HG02571 (cell line): ENCODE measurements around the gene IQSEC1.
A peak's percentile ranks its signal among the peaks of the same experiment; 100 is the strongest.

ENCODE experiments used
- ATAC-seq: cut with Tn5 transposase; IDR thresholded peaks from one replicate; pipeline ENCODE4 v1.9.1; 2021; ENCODE audit warnings: mild to moderate bottlenecking, moderate library complexity; ENCODE audit not compliant: unreplicated experiment

IQSEC1 gene

DNA sequence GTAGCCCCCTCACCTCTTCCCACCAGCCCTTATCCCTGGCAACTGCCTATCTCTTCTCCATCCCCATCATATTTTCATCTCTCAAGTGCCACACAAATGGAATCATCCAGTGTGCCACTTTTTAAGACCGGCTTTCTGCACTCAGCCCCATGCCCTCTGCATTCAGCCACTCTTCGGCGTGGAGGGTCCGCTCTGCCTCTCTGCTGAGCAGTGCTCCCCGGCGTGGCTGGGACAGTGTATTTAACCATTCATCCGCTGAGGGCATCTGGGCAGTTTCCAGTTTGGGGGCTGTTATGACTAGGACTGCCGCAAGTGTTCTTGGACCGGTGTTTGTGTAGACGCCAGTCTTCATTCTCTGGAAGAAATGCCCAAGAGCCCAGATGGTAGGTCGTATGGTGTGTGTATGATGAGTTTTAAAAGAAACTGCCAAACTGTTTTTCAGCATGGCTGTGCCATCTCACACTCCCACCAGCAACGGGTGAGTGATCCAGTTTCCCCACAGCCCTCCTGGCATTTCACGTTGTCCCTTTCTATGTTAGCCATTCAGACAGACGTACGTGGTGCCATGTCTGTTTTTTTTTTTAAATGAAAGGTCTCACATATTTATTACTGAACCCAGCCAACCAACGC is 20.9 kb downstream of the IQSEC1 start:
- no peak for ATAC-seq

DNA sequence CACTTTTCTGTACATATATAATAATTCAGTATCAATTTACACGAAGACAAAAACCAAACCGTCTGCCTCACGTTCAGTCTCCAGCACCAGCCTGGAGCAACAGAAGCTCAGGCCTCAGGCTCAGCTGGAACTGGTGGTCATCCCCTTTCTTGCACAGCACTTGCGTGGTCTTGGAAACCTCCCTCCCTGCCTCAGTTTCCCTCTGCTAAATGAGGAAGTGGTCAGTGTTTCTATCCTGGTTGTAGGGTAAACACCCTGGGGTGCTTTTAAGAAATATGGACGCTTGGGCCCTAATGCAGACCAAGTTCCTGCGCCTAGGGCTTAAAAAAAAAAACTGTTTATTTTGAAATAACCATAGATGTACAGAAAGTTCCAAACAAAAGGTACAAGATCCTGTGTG is 21.6 kb downstream of the IQSEC1 start:
- no peak for ATAC-seq

DNA sequence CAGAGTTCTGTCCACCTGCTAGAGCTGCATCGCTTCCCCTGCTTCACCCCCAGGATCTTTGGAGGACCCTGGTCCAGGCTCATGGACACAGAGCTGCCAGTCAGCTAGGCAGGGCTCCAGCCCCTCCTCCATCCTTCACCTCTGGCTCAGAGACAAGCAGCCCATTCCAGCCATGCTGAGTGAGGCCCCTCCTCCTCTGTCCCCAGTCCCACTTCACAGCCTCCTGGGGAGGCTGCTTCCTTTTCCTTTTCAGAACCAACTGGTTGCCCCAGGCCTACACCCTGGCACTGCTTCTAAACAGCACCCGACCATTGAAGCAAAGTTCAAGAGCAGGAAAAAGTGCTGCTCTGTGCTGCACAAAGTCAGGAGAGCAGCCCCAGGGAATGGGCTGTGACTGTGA is 22.2 kb downstream of the IQSEC1 start:
- ATAC-seq: no peak

DNA sequence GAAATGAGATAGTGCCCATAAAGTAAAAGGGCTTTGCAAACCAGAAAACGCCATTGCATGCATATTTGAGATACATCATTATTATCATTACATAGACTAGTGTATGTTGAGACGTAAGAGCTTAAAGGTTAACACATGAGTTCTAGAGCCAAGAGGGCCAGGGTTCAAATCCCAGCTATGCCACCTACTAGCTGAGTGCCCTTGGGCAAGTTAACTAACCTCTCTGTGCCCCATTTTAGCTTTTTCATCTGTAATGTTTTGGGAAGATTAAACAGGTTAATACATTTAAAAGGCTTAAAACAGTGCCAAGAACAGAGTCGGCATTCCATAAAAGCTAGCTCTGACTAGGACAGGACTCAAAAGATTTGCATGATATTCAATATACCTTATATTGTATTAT is 22.8 kb downstream of the IQSEC1 start:
- no peak for ATAC-seq

DNA sequence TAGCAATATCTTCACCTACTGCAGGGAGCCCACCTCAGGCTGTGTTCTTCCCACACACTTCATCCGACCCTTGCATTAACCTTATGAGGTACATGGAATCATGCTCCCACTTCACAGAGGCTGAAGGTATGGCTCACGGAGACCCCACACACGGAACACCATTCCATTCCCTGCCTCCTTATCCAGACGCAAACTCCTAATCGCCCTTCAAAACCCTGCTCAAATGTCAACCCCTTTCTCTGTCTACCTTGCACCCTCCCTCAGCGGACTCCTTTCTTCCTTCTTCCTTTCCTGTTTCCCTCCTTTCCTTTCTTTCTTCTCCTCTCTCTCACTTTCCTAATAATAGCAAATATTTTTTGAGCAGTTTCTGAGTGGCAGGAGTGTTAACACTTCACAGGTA is 23.8 kb downstream of the IQSEC1 start:
- no peak for ATAC-seq

DNA sequence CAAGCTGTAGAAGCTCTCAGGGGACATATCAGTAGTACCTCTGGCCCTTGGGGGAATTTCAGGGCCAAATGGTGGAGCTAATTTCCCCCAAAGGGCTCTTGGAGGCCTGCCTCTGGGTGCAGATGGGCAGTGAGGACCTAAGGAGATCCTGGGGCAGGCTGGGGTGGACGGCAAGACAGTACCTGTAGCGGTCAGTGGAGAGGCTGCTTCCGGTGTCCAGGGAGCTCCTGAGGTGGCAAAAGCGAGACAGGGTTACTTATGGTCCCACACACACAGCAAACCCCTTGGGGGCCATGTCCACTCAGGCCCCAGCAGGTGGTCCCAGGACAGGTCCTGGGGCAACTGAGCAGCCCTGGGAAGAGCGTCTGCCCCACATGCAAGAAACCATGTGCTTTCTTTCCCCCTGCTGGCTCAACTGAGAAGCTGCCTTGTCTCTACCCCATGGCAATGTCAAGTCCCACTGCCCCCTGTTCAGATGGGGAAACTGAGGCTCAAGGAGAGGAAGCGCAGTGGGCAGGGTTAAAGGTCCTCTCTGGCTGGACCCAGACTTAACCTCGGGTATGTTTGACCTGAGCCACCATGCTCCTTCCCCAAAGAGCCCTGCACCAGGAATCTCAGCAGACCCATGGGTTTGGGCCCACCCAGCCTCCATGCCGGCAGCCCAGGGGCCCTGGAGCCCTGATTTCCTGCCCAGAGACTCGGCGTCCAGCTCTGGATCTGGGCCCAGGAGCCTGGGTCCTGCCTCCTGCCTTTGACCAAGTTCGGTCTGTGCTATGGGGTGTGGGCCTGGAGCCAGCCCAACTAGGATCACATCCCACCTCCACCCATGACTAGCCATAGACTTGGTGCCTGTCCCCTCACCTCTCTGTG is 25.7 kb downstream of the IQSEC1 start:
- no peak for ATAC-seq

DNA sequence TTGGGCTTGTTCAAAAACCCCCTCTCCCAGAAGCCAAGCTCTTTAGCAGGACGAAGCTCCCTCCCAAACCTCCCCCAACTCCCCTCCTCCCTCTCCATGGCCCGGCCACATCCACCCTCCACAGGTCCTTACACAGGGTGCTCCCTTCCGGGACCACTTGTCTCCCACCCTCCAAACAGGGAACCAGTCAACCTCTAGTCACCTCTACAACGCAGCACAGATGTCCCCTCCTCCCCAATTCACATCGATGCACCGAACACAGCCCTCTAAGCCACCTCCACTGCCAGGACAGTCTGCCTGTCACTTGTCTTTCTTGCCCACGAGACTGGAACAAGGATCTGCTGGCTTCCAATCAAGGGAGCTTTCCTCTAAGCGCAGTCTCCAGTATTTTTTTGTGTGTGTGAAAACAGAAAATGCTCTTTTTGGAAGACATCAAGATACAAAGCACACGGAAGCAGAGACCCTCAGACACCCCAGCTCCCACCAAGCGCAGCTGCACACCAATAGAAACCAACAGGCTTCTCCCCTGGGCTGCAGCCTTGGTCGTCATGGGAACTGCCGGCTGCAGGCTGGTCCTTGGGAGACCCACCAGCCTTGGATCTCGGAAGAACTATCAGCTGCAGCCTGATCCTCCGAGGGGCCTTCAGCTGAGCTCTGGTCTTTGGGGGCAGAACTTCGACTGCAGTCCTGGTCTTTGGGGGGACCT is 26.5 kb downstream of the IQSEC1 start:
- peak; percentile 27 for ATAC-seq

DNA sequence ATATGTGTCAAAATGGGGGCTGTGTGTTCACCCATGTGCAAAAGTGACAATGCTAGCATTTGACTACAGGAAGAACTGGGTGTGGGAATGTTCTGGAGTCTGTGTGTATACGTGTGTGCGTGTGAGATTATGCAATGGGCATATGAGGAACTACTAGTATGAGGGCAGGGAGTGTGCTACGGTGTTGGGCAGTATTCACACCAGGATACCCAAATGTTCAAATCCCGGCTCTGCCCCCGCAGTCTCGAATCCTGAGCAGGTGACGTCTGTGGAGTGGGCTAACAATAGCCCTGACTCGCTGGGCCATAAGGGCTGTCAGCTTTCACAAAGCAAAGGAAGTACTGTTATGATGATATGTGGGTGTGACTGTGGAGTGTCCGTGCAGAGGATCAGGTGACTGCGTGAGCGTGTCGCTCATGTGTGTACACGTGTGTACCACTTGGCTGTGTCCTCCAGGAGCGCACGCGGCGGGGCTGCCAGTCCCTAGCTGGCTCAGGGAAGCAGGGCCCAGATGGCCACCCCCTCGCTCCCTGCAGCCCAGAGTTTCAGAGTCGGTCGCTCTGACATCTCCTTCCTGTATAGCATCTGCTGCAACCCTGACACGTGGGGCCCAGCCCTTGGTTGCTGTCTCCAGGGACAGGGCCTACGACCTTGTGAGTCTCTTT is 27.2 kb downstream of the IQSEC1 start:
- ATAC-seq: peak; percentile 78

DNA sequence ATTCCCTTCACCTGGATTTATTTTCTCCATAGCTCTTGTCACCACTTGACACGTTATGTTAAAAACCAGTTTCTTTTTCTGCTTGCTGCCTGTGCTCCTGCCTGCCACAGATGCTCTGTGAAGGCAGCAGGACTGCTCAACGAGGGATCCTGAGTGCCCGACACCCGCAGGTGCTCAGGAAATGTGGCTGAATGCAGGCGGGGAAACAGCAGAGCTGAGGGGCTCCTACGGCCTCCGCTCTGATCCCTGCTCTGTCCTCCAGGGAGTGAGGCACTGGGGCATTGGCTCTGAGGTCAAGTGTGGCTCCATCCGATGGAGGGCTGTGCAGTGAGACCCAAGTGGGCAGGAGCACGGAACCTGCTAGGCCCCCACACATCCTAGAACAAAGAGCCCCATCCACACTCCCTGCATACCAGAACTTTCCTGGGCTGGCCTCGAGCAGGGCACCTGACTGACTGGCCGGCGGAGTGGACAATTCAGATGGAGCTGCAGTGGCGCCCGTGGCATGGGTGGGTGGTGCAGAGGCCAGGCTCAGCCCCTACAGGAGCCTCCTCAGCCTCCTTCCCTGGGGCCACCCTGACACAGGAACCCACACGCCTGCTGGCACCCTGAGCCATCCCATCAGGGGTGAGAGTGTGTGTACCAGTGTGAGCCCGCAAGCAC is 27.9 kb downstream of the IQSEC1 start:
- peak; percentile 1 for ATAC-seq

DNA sequence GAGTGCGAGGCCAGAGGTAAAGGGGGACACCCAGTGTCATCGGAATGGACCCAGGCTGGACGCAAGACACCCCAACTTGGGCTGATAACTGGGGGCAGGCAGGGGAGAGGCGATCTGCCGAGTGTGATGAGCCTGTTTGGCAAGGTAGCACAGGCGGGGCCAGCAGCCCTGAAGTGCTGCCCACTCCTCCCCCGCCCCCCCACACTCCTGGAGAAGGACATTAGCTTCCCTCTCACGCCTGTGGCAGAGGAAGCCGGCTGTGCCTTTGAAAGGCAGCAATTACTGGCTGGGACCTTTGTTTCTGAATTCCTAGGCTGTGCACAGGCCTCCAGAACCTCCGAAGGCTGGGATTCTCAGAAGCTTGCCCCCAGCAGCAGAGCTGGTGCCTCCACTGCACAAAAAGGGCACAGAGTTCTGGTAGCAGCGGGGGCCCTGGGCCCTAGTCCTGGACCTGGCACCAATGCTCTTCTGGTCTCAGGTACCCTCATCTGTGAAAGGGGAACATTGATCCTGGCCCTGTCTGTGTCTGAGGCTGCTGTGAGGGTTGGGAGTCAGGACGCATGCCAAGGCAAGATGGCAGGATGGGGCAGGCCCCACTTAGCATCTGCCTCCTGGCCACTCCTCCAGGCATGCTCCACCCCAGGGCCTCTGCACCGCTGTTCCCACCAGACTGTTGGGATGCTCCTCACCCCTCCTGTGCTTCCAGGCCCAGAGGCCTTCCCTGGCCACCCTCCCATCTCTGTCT is 28.6 kb downstream of the IQSEC1 start:
- no peak for ATAC-seq

DNA sequence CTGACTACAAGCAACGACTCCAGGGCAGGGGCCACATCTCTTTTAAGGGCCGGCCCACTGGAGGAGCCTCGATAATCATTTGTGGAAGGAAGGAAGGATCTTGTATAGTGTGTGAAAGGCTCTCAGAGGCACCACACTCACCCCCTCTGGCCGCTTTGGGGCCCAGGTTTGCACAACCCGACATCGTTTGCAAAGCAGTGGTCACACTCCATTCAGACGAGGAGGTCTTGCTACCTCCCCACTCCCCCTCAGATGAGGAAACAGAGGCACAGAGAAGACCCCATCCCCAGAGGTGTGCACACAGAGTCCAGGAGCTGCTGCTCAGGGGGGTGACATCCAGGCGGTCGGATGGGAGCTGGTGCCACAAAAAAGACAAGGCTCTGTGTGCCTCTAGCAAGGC is 29.6 kb downstream of the IQSEC1 start:
- no peak for ATAC-seq

DNA sequence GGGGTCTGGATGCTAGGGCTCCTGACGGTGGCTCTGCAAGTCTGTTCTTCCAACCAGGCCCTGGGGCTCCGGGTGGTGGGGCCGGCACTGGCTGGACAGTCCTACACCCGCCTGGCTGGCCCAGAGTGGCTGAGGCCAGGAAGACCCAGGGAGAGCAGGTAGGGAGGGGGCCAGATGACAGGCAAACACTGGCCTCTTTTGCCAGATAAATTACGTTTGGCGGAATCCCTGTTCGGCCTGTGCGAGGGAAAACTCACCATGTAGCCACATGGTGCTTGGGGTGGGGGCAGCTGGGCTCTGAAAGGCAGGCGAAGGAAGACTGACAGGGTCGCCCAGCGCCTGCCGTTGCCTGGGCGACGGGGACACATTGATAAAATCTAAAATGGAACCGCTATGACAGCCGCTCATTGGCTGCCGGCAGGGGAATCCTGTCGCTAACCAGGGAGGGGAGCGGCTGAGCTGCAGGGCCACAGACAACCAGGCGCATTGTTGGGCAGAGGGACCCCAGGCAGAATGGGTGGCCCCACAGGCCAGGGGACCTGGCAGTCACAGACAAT is 30.4 kb downstream of the IQSEC1 start:
- no peak for ATAC-seq

DNA sequence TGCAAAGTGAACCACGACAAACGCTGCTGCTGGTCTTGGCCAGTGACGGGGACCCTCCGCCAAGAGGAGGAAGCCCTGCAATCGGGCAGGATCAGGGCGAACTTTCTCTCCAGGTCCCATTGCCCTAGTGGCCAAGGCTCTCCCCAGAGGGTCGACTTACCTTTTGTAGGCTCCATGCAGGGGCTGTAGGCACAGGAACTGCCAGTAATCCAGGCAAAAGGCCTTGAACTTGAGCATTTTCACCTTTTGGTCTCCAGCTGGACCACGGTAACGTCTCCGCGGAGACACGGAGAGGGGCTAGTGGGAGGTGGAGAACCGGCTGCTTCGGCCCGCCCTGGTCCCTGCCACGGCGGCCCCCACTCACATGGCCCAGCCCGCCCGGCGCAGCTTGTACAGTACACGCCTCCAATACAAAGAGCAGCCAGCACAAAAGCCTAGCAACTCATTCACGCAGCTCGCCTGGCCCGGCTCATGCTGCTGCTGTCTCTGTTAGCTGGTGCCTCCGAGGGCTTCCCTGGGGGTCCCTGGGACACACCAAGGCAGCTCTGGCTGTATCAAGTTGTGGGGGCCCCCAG is 31.0 kb downstream of the IQSEC1 start:
- ATAC-seq: no peak

DNA sequence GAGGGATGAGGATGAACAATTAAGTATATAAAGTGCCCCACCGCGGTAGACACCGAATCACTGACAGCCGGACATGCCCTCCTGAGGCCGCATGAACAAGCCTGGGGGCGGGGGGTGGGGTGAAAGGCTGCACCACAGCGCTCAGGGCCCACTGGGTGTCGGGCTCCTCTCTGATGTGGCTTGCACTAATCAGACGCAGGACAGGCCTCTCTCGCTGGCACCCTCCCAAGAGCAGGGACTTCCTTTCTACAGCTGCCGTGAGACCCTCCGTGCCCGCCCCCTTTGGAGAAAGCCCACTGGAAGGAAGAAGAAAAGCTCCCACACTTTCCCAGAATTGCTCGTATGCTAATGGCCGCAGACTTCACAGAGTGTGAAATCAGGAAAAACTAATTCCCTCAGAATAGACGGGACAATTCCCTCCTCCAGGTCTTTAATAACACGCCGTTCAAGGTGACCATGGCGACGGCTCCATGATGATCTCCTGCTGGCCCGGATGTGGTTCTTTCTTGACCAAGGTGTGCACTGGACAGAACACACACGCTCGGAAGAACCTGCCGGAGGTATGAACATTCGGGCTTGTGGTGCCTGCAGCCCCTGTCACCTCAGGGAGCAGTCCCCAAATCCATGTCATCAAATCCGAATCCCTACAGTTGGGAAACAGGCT is 32.0 kb downstream of the IQSEC1 start:
- no peak for ATAC-seq

DNA sequence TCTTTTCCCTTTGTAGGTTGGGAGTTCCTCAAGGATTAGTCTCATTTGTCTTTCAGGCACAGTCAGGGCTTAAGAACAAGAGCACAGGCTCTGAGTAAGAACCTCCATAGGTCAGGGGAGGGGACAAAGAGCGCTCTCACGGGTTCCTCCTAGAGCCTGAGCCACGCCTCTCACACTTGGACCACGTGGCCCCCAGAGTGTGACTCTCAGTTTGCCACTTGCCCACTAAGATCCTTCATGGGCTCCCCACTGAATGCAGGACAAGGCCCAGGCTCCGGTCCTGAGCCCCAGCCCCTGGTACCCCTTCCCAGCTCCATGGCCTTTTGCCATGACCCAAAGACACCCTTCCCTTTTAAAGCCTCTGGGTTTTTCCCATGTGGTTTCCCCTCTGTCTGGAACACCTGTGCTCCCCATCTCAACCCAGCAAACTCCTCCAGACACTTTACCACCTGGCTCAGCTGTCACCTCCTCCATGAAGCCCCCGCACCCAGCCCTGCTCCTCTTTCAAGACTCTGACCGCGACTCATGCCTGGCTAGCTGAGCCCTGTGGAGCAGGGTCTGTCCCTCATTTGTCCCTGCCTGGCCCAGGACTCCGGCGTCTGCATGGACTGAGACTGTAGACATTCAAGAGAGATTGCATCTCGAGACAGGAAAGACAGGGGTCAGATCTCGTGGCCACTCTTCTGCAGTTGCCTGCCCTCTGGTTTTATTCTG is 32.7 kb downstream of the IQSEC1 start:
- ATAC-seq: peak; percentile 84

DNA sequence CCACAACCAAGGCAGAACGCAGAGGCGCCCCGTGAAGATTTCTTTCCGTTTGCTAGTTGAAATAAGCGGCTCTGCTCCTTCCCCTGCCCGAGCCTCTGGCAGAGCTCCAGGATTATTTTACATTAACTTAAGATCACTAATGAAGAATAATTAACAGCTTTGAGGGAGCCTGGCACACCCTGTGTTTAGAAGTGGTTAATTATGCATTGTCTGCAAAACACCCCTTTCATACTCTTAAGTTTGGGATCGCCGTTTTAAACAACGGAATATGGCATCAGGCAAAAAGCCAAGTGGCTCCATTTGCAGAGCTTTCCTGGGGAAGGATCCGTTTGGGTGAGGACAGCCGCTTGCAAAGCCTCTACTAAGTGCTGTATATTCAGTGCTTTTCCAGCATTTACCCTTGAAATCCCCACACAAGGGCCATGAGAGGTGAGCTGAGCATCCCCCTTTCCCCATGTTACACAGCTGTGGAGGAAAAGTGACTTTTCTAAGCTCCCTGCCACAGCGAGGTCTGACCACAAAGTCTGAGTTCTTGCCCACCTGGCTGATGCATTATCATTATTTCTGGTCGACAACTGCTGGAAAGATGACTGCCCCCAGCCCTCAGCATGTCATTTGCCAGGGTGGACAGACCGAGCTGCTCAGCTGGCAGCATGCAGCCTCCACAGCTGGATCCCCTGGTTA is 33.9 kb downstream of the IQSEC1 start:
- ATAC-seq: no peak

DNA sequence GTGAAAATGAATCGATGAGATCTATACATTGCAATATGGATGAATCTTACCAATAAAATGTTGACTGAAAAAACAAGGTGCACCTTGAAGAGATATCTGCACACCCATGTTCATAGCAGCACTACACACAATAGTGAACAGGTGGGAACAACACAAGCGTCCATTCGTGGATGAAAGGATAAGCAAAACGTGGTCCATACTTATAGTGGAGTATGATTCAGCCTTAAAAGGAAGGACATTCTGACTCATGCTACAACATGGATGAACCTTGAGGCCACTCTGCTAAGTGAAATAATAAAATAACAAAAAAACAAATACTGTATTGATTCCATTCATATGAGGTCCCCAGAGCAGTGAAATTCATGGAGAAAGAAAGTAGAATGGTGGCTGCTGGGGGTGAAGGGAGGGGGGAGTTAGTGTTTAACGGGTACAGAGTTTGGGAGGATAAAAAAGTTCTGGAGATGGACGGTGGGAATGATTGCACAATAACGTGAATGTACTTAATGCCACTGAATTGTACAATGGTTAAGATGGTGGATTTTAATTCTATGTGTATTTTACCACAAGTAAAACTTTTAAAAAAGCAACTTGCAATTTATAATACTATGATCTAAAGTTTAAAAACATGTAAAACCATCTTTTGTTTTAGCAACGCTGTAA is 35.6 kb downstream of the IQSEC1 start:
- no peak for ATAC-seq
